Retinal pigment epithelial cell (primary cell): ENCODE measurements around the gene MVD.

Experiments used
- DNase-seq: peaks from one replicate; pipeline ENCODE4 v3.0.0-alpha.2; 2010; ENCODE audit warnings: low read depth
- H3K4me3 ChIP-seq: 2 replicates; pipeline ENCODE4 v1.5.1; 2011; ENCODE audit warnings: mild to moderate bottlenecking, low read length, control low read depth, moderate library complexity
- TF ChIP-seq, protein P1 (sequence below): conservative IDR thresholded peaks from 2 replicates; pipeline ENCODE4 v1.5.1; 2011; ENCODE audit warnings: low read depth, low read length, control low read depth, inconsistent platforms

MVD gene

DNA sequence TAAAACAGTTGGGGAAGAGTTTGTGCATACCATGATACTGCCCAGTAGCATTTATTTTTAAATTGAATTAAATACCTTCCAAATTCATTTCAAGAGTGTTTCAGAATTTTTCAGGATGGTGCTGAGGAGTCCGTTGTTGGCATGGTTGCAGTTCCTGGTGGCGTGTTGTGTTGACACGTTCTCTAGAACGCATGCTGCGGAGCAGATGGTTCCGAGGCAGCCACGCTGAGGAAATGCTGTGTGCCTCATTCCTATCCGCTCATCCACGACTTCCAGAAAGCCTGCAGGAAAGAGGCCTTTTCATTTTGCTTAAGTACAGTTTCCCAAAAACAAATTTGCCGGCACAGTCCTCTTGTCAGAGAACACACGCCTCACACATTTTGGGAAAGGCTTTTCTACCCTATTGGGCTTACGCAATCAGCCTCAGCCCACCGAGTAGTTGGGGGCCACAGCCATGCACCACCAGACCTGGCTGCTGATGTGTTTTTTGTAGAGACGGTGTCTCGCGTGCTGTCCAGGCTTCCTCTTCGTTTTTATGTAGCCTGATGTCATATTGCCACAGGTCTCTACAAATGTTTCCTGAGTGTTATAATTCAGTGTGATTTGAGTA lies 56.6 kb downstream of the MVD start:
- TF ChIP-seq, protein P1, sequence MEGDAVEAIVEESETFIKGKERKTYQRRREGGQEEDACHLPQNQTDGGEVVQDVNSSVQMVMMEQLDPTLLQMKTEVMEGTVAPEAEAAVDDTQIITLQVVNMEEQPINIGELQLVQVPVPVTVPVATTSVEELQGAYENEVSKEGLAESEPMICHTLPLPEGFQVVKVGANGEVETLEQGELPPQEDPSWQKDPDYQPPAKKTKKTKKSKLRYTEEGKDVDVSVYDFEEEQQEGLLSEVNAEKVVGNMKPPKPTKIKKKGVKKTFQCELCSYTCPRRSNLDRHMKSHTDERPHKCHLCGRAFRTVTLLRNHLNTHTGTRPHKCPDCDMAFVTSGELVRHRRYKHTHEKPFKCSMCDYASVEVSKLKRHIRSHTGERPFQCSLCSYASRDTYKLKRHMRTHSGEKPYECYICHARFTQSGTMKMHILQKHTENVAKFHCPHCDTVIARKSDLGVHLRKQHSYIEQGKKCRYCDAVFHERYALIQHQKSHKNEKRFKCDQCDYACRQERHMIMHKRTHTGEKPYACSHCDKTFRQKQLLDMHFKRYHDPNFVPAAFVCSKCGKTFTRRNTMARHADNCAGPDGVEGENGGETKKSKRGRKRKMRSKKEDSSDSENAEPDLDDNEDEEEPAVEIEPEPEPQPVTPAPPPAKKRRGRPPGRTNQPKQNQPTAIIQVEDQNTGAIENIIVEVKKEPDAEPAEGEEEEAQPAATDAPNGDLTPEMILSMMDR, result no peak
- no peak overlapping the region for H3K4me3 ChIP-seq
- no peak for DNase-seq

DNA sequence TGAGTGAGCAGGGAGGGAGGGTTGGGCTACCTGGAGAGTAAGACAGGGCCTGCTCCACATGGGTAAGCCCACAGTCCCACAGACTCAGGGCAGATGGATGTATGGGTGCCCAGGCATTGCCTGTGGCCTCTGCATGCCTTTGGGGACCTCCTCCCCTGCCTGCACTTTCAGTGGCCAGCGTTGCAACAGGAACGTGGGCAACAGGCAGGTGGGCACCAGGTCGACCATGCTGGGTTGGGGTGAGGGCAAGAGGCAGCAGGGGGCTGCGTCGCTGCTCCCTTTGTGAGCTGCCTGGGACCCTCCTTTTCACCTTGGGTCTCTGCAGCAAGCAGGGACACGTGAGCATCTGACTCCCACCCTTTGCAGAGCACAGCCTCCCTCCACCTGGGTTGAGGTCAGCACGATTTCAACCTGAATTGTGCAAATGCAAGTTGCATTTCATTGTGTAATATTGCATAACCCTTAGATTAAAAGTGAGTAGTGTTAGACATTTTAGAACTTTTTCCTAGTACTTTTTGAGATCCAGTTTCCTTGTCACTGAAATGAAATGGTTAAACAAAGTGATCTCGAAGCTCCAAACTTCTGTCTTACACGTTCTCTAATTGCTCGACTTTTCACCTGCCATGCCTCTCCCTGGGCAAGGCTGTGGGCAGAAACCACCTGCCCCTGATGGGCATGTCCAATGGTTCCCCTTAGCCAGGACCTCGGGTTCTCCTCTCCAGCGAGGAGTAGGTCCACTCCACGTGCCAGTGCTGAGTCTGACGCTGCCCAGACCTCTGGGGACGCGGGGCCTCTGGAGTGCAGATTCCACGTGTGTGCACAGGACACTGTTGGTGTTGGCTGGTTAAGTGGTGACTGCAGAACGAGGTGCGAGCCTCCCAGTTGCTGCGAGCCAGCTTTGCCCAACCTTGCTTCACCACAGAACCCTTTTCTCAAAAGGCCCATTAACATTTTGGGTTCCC lies 57.4 kb downstream of the MVD start:
- no peak overlapping the region for H3K4me3 ChIP-seq
- no peak for DNase-seq
- TF ChIP-seq, protein P1, result no peak

DNA sequence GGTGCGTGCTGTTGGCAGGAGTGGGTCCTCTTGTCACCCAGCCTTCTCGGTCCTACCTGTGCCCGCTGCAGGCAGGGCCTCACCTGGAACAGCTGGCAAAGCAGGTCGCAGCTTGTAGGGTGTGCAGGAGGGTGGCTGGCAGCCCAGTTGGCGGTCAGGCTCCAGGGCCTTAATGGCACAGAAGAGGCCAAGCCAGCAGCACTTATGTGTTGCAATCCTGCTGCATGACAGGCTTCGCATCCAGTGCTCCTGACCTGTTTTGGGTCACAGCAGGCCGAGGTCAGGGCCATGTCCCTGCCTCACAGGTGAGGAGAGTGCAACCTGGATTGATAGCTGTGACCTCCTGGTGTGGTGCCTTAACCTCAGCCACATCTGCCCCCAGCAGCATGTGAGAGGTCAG lies 60.8 kb downstream of the MVD start:
- TF ChIP-seq, protein P1, result no peak
- H3K4me3 ChIP-seq, result no peak overlapping the region
- no peak for DNase-seq
